GM19452 (cell line): ENCODE data around the gene C16orf86.
"Not testable (repeated sequence)": the region's sequence is repeated elsewhere in the genome, so short reads cannot be mapped to it uniquely, and the experiment has no call there.

ENCODE experiments used
- ATAC-seq: cut with Tn5 transposase; IDR thresholded peaks from one replicate; pipeline ENCODE4 v1.9.1; 2021; ENCODE audit not compliant: unreplicated experiment

Gene C16orf86

DNA sequence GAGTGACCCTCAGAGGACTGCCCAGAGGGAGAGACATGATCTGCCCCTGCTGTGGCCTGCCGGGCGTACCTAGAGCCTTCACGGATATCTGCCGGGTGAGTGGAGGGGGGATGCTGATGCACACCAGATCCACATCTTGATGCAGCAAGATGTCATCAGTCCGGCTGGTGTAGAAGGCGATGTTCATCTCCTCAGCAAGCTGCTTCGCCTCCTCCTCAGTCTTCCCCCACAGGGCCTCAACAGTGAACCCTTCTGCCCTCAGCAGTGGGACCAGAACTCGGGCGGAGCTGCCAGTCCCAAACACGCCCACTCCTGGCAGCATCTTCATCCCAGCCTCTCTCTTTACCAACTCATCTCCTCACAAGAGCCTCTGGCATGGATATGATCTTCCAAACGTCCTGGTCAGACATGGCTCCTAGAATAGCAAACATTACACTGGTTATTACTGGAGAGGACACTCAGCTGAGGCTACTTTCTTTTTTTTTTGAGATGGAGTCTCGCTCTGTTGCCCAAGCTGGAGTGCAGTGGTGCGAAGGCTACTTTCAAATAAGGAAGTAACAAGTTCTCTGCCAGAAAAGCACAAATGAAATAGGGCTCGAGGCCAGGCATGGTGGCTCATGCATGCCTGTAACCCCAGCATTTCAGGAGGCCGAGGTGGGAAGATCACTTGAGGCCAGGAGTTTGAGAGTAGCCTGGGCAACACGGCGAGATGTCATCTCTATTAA lies 18.9 kb downstream of the C16orf86 start:
- ATAC-seq = no peak

DNA sequence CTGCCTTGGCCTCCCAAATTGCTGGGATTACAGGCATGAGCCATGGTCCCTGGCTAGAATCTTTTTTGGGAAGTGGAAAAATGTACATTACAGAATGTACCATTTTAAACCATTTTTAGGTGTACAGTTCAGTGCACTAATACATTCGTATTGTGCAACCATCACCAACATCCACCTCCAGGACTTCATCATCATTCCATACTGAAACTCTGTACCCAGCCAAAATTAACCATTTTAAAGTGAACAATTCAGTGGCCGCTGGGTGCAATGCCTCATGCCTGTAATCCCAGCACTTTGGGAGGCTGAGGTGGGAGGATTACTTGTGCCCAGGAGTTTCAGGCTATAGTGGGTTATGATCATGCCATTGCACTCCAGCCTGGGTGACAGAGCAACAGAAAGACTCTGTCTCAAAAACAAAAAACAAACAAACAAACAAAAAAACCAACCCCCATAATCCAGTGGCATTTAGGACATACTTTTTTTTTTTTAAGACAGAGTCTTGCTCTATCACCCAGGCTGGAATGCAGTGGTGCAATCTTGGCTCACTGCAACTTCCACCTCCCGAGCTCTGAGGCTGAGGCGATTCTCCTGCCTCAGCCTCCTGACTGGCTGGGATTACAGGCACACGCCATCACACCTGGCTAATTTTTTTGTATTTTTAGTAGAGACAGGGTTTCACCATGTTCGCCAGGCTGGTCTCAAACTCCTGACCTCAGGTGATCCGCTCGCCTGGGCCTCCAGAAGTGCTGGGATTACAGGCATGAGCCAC lies 27.1 kb downstream of the C16orf86 start:
- ATAC-seq = not testable (repeated sequence)

DNA sequence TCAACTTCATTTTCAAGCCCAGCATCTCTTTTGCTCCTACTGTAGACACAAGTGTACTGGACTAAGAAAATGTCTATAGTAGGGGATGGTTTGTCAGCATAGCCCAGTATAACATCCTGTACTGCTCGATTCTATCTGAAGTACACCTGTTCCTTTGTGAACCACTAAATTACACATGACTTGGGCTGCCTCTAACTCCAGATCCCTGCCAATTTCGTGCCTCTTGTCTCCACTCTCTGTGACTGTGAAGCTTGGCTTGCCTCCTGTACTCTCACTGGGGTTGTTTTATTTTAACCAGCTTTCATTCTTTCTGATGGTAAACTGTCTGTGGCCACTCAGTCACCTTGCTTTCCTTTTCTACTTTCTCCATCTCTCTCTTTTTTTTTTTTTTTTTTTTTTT lies 28.0 kb downstream of the C16orf86 start:
- no peak for ATAC-seq

DNA sequence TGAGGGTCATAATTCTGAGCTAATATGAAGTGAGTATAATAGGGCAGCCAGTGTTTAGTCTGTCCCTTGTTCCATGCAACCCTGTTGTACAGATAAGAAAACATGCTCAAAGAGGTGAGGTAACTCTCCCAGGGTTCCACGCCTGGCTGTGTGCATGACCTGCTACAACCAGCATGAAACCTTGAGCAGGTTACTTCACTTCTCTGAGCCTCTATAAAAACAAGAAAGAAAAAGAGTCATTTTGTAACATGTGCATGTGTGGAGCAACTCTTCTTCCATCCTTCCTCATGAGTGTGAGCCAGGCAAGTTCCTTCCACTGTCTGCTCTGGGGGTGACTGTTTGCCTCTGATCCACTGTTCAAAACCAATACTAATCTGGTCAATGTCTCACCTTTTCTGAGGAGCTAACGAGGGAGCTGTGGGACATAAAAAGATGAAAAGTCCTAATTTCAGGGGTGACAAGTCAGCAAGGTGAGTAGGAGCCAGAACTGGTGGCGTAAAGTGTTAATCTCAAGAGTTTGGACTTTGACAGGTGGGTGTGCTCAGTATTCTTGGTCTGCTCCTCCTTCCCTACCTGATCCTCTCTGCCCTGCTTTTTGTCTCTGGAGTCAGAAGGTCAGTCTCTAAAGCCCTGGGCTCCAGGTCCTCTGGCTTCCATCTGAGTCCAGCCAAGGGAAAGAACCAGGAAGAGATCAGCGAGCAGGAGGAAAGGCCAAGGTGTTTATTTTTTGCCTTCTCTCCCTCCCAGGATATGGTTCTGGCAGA lies 31.0 kb downstream of the C16orf86 start:
- no peak for ATAC-seq

DNA sequence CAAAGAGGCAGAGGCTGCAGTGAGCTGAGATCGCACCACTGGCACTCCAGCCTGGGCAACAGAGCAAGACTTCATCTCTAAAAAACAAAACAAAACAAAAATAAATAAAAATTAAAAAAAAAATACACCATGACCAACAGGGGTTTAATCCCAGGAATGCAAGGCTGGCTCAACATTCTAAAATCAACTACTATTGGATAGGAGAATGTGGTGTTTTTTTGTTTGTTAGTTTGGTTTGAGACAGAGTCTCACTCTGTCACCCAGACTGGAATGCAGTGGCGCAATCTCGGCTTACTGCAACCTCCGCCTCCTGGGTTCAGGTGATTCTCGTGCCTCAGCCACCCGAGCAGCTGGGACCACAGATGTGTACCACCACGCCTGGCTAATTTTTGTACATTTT lies 32.7 kb downstream of the C16orf86 start:
- no peak for ATAC-seq

DNA sequence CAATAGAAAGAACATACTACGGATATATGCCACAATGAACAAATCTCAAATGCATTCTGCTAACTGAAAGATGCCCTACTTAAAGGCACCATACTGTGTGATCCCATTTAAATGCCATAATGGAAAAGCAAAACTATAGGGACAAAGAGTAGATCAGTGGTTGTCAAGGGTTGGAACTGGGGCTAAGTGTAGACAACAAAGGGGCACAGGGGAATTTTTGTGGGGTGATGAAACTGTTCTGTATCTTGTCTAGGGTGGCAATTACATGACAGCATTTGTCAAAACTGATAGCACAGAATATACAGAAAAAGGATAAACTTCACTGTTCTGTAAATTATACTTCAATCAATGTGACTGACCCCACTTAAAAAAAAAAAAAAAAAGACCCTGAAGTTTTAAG lies 34.8 kb downstream of the C16orf86 start:
- ATAC-seq = no peak

DNA sequence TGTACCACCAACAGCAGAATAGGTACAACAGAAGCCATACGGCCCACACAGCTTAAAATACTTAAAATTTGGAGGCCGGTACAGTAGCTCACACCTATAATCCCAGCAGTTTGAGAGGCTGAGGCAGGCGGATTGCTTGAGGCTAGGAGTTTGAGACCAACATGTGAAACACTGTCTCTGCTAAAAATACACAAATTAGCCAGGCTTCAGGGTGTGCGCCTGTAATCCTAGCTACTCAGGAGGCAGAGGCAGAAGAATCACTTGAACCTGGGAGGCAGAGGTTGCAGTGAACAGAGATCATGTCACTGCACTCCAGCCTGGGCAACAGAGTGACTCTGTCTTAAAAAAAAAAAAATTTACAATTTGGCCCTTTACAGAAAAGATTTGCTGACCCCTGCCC lies 35.5 kb downstream of the C16orf86 start:
- no peak for ATAC-seq

DNA sequence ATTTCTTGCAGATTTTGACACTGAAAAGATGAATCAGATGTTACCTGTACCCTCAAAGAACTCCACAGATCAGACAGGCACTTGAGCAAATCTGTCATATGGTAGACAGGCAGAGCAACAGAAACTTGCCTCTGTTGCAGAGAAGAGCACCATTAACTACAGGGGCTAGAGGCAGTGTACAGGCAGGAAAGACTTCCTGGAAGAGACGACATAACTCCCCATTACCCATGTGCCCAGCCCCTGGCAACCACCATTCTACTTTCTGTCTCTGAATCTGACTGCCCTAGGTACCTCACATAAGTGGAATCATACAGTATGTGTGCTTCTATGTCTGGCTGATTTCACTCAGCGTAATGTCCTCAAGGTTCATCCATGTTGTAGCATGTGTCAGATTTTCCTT lies 37.0 kb downstream of the C16orf86 start:
- ATAC-seq = no peak

DNA sequence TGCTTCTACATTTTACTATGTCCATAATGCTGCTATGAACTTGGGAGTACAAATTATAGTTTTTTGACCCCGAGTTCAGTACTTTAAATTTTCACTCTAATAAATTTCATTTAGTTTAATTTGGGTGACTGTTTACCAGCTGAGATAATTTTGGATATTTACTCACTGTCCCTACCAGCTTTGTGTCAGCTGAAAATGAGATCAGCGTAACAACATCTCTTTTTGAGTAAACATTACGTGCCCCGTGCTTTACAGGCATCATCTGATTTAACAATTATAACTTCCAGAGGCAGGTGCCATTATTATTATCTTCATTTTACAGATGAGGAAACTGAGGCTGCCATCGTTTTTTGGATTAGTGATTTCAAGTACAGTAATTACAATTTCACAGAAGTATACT lies 37.5 kb downstream of the C16orf86 start:
- ATAC-seq = no peak

DNA sequence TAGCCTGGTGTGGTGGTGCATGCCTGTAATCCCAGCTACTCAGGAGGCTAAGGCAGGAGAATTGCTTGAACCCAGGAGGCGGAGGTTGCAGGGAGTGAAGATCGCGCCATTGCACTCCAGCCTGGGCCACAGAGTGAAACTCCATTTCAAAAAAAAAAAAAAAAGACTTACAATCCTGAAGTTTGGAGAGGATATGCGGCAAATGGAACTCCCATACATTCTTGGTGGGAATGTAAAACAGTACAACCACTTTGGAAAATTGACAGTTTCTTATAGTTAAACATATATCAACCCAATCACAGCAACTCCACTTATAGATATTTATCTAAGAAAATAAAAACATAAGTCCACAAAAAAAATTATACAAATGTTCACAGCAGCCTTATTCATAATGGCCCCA lies 40.6 kb downstream of the C16orf86 start:
- no peak for ATAC-seq

DNA sequence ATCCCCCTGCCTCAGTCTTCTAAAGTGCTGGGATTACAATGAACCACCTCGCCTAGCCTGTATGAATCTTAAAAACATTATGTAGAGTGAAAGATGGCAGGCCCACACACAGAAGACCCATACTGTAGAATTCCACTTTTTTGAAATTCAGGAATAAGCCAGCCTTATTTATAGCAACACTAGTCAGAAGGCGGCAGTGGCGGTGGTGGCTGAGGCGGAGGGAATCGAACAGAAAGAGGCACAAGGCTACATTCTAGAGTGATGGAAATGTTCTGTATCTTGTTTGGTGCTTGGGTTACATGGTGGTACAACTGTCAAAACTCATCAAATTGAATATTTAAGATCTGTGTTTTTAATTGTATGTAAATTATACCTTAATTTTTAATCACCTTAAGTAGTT lies 41.2 kb downstream of the C16orf86 start:
- no peak for ATAC-seq

DNA sequence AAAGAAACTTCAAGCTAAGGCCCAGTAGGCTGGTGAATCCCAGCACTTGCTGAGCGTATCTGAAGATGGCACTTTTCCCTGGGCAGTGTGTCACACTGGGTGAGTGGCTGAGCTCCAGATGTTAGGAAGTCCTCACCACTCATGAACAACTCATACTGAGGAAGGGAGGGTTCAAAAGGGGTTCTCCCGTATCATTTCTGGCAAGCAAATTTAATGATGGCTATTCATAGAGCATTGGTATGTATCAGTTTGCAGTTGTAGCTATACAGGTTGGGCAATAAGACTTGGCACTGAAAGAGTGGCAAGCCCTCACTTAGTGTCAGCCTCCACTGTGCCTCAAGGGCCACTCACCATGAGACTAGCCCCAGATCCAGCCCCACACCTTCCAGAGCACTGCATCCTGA lies 41.8 kb downstream of the C16orf86 start:
- no peak for ATAC-seq

DNA sequence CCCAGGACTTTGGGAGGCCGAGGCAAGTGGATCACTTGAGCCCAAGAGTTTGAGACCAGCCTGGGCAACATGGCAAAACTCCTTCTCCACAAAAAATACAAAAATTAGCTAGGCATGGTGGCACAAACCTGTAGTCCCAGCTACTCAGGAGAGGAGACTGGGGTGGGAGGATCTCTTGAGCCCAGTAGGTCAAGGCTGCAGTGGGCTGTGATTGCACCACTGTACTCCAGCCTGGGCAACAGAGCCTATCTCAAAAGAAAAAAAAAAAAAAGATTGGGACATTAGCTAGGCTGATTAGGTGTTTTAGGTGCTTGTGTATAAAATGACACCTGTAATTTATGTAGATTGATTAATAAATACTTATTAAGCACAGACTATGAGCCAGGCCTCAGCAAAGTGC lies 42.4 kb downstream of the C16orf86 start:
- ATAC-seq = no peak

DNA sequence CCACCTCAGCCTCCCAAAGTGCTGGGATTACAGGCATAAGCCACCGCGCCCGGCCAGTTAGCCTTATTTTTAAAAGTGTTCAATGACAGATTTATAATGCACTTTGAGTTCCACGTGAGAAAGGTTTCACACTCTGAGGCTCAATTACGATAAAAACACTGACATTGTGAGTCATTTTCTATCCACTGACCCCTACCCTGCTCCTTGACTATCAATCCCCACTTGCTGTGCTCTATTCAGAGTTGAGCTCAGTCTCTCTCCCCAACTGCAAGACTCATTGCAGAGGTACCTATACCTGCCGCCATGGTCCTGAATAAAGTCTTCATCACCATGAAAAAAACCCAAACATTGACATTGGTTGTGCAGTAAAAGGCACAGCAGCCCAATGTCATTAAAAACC lies 44.0 kb downstream of the C16orf86 start:
- ATAC-seq = no peak

DNA sequence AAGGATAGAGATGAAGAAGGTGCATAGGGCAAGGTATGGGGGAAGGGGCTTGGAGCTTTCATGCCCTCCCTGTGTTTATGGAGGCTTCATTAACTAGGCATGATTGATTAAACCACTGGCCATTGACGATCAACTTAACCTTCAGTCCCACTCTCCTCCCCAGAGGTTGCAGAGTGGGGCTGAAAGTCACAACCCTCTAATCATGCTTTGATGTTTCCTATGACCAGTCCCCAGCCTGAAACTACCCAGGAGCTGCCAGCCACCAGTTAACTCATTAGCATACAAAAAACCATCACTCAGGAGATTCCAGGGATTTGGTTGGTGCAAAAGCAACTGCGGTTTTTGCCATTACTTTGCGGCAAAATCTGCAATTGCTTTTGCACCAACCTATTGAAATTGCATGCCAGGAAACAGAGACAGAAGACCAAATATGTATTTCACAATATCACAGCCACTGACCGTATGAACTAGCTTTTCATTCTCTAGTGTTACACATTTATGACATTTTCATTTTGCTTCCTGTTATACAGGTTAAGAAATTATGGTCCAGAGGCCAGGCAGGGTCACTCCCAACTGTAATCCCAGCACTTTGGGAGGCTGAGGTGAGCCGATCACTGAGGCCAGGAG lies 47.1 kb downstream of the C16orf86 start:
- no peak for ATAC-seq

DNA sequence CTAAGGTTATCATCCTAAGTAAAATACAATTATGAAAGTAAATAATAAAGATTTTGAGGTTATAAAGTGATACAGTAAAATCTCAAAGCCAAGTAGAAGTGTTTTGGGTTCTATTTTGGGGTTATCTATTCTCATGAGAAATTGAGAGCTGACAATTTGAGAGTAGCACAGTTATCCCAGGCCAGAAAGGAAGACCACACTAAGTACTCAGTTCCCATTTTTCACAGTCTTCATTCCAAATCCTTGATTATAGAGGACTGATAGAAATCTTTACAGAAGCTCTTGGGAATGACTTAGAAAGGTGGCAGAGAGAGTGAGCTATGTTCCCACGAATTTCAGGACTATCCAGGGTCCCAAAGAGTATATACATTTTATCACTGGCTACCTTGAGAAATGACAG lies 47.9 kb downstream of the C16orf86 start:
- ATAC-seq = no peak

DNA sequence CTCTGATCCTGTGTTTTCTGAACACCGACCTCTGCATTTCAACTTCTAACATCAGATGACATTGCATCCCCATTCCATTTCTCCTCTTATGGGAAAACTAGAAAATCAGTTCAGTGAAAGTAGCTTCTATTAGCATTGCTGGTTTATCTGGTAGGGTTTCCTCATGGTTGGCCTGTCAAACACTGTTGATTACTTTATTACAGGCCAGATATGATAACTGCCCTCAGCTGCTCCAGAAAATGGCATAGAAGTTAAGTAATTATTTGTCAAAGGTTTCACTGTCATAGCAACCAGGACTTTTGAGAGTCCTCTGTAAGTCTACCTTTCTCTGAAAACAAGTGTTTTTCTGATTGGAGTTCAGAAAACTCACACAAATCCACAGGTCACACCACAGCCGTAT lies 49.5 kb downstream of the C16orf86 start:
- ATAC-seq = no peak
